H54 (cell line): ENCODE measurements around the gene CLCNKA.
"Not testable (repeated sequence)": the region's sequence is repeated elsewhere in the genome, so short reads cannot be mapped to it uniquely, and the experiment has no call there.

Experiments
- DNase-seq: peaks from one replicate; pipeline ENCODE4 v3.0.0; 2011; ENCODE audit warnings: low spot score, mixed read lengths; ENCODE audit not compliant: insufficient read length
- FAIRE-seq: peaks from 3 replicates; lab custom pipeline; 2011; peaks lifted over from hg19 to GRCh38; lab: Jason Lieb, UNC
- POLR2A ChIP-seq: IDR thresholded peaks from 2 replicates; pipeline ENCODE4 v1.6.1; 2011; ENCODE audit warnings: low read depth, mild to moderate bottlenecking, low read length

The CLCNKA gene

GRCh38 chr1:16021681-16022080 is at the start of gene CLCNKA:
Gene CLCNKA, plus strand, starts transcription at chr1:16022036. Its CDS starts 584 bp downstream, at chr1:16022620.
- TF ChIP-seq POLR2A = no peak
- FAIRE-seq = no peak
- no peak for DNase-seq

- DNase-seq = no peak
- TF ChIP-seq POLR2A = no peak
- FAIRE-seq = no peak
Measured at GRCh38 chr1:15972409-15972808, 49.4 kb upstream of the CLCNKA start.

GRCh38 chr1:15973772-15974171 is 48.1 kb upstream of the CLCNKA start:
- FAIRE-seq (no peak), DNase-seq (no peak)
- TF ChIP-seq POLR2A = no peak

GRCh38 chr1:15974855-15975254 is 47.0 kb upstream of the CLCNKA start:
- no peak for FAIRE-seq
- no peak for TF ChIP-seq POLR2A
- DNase-seq = no peak

GRCh38 chr1:15975358-15975804 is 46.5 kb upstream of the CLCNKA start:
- FAIRE-seq (no peak), DNase-seq (peak; percentile 44)
- peak; percentile 17; the same call in 1 of the 2 replicates for TF ChIP-seq POLR2A

GRCh38 chr1:15975805-15976680 is 45.8 kb upstream of the CLCNKA start, which contains the start of gene ZBTB17:
Gene ZBTB17, minus strand, starts transcription at chr1:15976101. Its CDS starts 27,606 bp downstream, at chr1:15948495.
- DNase-seq = peak; percentile 84
- TF ChIP-seq POLR2A = peak; percentile 50; the same call in 1 of the 2 replicates
- peak; percentile 64 for FAIRE-seq

- not testable (repeated sequence) for DNase-seq, FAIRE-seq
Measured at GRCh38 chr1:15977947-15978346, 43.9 kb upstream of the CLCNKA start.

- no peak for TF ChIP-seq POLR2A
- FAIRE-seq (no peak), DNase-seq (no peak)
Measured at GRCh38 chr1:15981679-15982078, 40.2 kb upstream of the CLCNKA start.

- no peak for TF ChIP-seq POLR2A
- no peak for DNase-seq
- FAIRE-seq = no peak
Measured at GRCh38 chr1:15983275-15983674, 38.6 kb upstream of the CLCNKA start.

GRCh38 chr1:15985611-15986297 is 36.1 kb upstream of the CLCNKA start:
- no peak for TF ChIP-seq POLR2A
- no peak for FAIRE-seq
- DNase-seq = no peak

- FAIRE-seq = no peak
- no peak for DNase-seq
- TF ChIP-seq POLR2A = no peak
Measured at GRCh38 chr1:15988856-15989736, 32.7 kb upstream of the CLCNKA start.

GRCh38 chr1:15989776-15990175 is 32.1 kb upstream of the CLCNKA start:
- no peak for TF ChIP-seq POLR2A
- DNase-seq (no peak), FAIRE-seq (no peak)

GRCh38 chr1:15991427-15992186 is 30.2 kb upstream of the CLCNKA start:
- TF ChIP-seq POLR2A = no peak
- FAIRE-seq (no peak), DNase-seq (no peak)

GRCh38 chr1:15992187-15992553 is 29.7 kb upstream of the CLCNKA start:
- no peak for DNase-seq
- no peak for FAIRE-seq
- TF ChIP-seq POLR2A = no peak
